Testis (tissue), 2 donors: ENCODE data around the gene PLA2R1.

Experiments used
- CTCF ChIP-seq, 3 experiments: fragments of 450-650 bp in 2 of 3; fragments of 200-600 bp in 1 of 3; sonication (generic) in 1 of 3; IDR thresholded peaks; one replicate each; pipeline ENCODE4 v1.5.1; 2016 to 2019; ENCODE audit warnings: antibody characterized with exemption in 3 of 3, mild to moderate bottlenecking in 2 of 3, moderate library complexity in 1 of 3
- POLR2A ChIP-seq: fragments of 450-650 bp; IDR thresholded peaks from one replicate; pipeline ENCODE4 v1.6.1; 2017; ENCODE audit warnings: antibody characterized with exemption, mild to moderate bottlenecking, moderate library complexity

- TF ChIP-seq POLR2A (no peak), CTCF (IDR thresholded peaks at IDR 0.05) (no peak)
These were observed 102.0 kb downstream of the PLA2R1 start for GRCh38 chr2:159960414-159960813.
